DMS114 treated with DMSO at 0.1 percent for 48 hours (cell line): ENCODE results near the gene RPS6KA2.
A peak's percentile ranks its signal among the peaks of the same experiment; 100 is the strongest.
"Not testable (repeated sequence)": the region's sequence is repeated elsewhere in the genome, so short reads cannot be mapped to it uniquely, and the experiment has no call there.

Experiments
- DNase-seq: peaks from one replicate; lab custom pipeline; 2025; ENCODE audit not compliant: unreplicated experiment; lab: John Stamatoyannopoulos, UW

Gene RPS6KA2

GRCh38 chr6:166382933-166383801 is 243.9 kb downstream of the RPS6KA2 start, which contains the start of gene MPC1:
MPC1 (minus strand) TSS chr6:166382940; CDS start chr6:166382876, 64 bp downstream.
- DNase-seq: peak; percentile 78

- no peak for DNase-seq
Measured at GRCh38 chr6:166382500-166382932, 244.5 kb downstream of the RPS6KA2 start.

- DNase-seq: peak; percentile 7
Measured at GRCh38 chr6:166381733-166382499, 245.1 kb downstream of the RPS6KA2 start.

- DNase-seq: no peak
Measured at GRCh38 chr6:166381381-166381732, 245.7 kb downstream of the RPS6KA2 start.

GRCh38 chr6:166379800-166380199 is 247.3 kb downstream of the RPS6KA2 start:
- DNase-seq: no peak

GRCh38 chr6:166379103-166379586 is 247.9 kb downstream of the RPS6KA2 start:
- DNase-seq: no peak

GRCh38 chr6:166377721-166378120 is 249.3 kb downstream of the RPS6KA2 start:
- DNase-seq: no peak

- no peak for DNase-seq
Measured at GRCh38 chr6:166375013-166375412, 252.0 kb downstream of the RPS6KA2 start.

- no peak for DNase-seq
Measured at GRCh38 chr6:166370489-166370888, 256.6 kb downstream of the RPS6KA2 start.

- no peak for DNase-seq
Measured at GRCh38 chr6:166369782-166370181, 257.3 kb downstream of the RPS6KA2 start.

- DNase-seq: no peak
Measured at GRCh38 chr6:166366921-166367320, 260.1 kb downstream of the RPS6KA2 start.

- DNase-seq: no peak
Measured at GRCh38 chr6:166365806-166366205, 261.2 kb downstream of the RPS6KA2 start.

GRCh38 chr6:166365221-166365620 is 261.8 kb downstream of the RPS6KA2 start:
- DNase-seq: no peak

- DNase-seq: no peak
Measured at GRCh38 chr6:166364456-166364855, 262.6 kb downstream of the RPS6KA2 start.

GRCh38 chr6:166362427-166362826 is 264.6 kb downstream of the RPS6KA2 start:
- not testable (repeated sequence) for DNase-seq

- DNase-seq: no peak
Measured at GRCh38 chr6:166361077-166361429, 266.0 kb downstream of the RPS6KA2 start.

- no peak for DNase-seq
Measured at GRCh38 chr6:166360243-166361076, 266.6 kb downstream of the RPS6KA2 start.
